IPS DF 6.9 (cell line): Measurements from ENCODE around the gene RPL10.
A peak's percentile ranks its signal among the peaks of the same experiment; 100 is the strongest.

Source experiments
- DNase-seq: peaks from one replicate; pipeline ENCODE4 v3.0.0-alpha.2; 2013; ENCODE audit warnings: low read depth, low spot score
- H3K27ac ChIP-seq: one replicate; pipeline ENCODE4 v1.5.1; 2013; ENCODE audit warnings: low read length, control low read depth
- H3K27me3 ChIP-seq: 2 replicates; pipeline ENCODE4 v1.6.1; 2013; ENCODE audit warnings: mild to moderate bottlenecking, low read length; ENCODE audit not compliant: control insufficient read depth, insufficient read depth
- H3K36me3 ChIP-seq: 2 replicates; pipeline ENCODE4 v1.6.1; 2013; ENCODE audit warnings: low read length; ENCODE audit not compliant: control insufficient read depth, insufficient read depth
- H3K4me1 ChIP-seq: 2 replicates; pipeline ENCODE4 v1.6.1; 2013; ENCODE audit warnings: low read length; ENCODE audit not compliant: control insufficient read depth, insufficient read depth
- H3K4me3 ChIP-seq: 2 replicates; pipeline ENCODE4 v1.5.1; 2013; ENCODE audit warnings: mild to moderate bottlenecking, low read length
- H3K9me3 ChIP-seq: 2 replicates; pipeline ENCODE4 v1.6.1; 2013; ENCODE audit warnings: low read length, inconsistent platforms; ENCODE audit not compliant: control insufficient read depth, insufficient read depth
- WGBS: extraction: QIAGEN DNeasy Blood & Tissue Kit; methylation state at CpG from one replicate; pipeline ENCODE4 v1.1.7; 2013; ENCODE audit warnings: mixed read lengths, missing lambda C conversion rate; ENCODE audit not compliant: insufficient read length, insufficient coverage; 5-methylcytosine and 5-hydroxymethylcytosine counted together

Gene RPL10

GRCh38 chrX:154397888-154398667 lies at the start of gene RPL10:
Gene RPL10, plus strand, starts transcription at chrX:154398377. Its CDS starts 143 bp downstream, at chrX:154398520.
- Histone ChIP-seq H3K27me3 (no peaks in the 10 kb centered on the region), H3K4me1 (peaks cover 3% of the 10 kb centered on the region; the same call in 1 of the 2 replicates), H3K36me3 (peaks cover 23% of the 10 kb centered on the region; the same call in 1 of the 2 replicates), H3K9me3 (no peaks in the 10 kb centered on the region), H3K4me3 (peak within 1 kb of the TSS; percentile 98), H3K27ac (no peak within 1 kb of the TSS)
- WGBS, result no CpG with 5 or more reads among the region's 69 CpGs
- no peak for DNase-seq

GRCh38 chrX:154348646-154349358 lies 49.4 kb upstream of the RPL10 start:
- Histone ChIP-seq H3K4me1 (no peaks in the 10 kb centered on the region), H3K4me3 (no peak overlapping the region), H3K27me3 (no peaks in the 10 kb centered on the region), H3K36me3 (peaks cover 49% of the 10 kb centered on the region), H3K9me3 (no peaks in the 10 kb centered on the region), H3K27ac (no peak overlapping the region)
- no CpG with 5 or more reads among the region's 24 CpGs for WGBS
- DNase-seq, result no peak

GRCh38 chrX:154349359-154349935 lies 48.7 kb upstream of the RPL10 start:
- DNase-seq, result no peak
- Histone ChIP-seq H3K36me3 (peaks cover 56% of the 10 kb centered on the region), H3K4me3 (no peak overlapping the region), H3K4me1 (no peaks in the 10 kb centered on the region), H3K27me3 (no peaks in the 10 kb centered on the region), H3K27ac (no peak overlapping the region), H3K9me3 (no peaks in the 10 kb centered on the region)
- WGBS, result no CpG with 5 or more reads among the region's 19 CpGs

- Histone ChIP-seq H3K27me3 (no peaks in the 10 kb centered on the region), H3K9me3 (no peaks in the 10 kb centered on the region), H3K4me1 (no peaks in the 10 kb centered on the region), H3K36me3 (peaks cover 61% of the 10 kb centered on the region), H3K4me3 (no peak overlapping the region), H3K27ac (no peak overlapping the region)
- WGBS, result no CpG with 5 or more reads among the region's 15 CpGs
- DNase-seq, result no peak
Measured at GRCh38 chrX:154349979-154350378, 48.2 kb upstream of the RPL10 start.

- Histone ChIP-seq H3K9me3 (no peaks in the 10 kb centered on the region), H3K27me3 (no peaks in the 10 kb centered on the region), H3K27ac (no peak overlapping the region), H3K4me3 (no peak overlapping the region), H3K4me1 (no peaks in the 10 kb centered on the region), H3K36me3 (peaks cover 67% of the 10 kb centered on the region)
- DNase-seq, result no peak
- WGBS, result no CpG with 5 or more reads among the region's 19 CpGs
Measured at GRCh38 chrX:154350429-154351182, 47.6 kb upstream of the RPL10 start.

- WGBS, result no CpG with 5 or more reads among the region's 30 CpGs
- no peaks in the 10 kb centered on the region for H3K9me3 ChIP-seq
- no peaks in the 10 kb centered on the region for H3K4me1 ChIP-seq
- H3K4me3 ChIP-seq, result no peak overlapping the region
- no peaks in the 10 kb centered on the region for H3K27me3 ChIP-seq
- no peak overlapping the region for H3K27ac ChIP-seq
- H3K36me3 ChIP-seq, result peaks cover 75% of the 10 kb centered on the region
- no peak for DNase-seq
Measured at GRCh38 chrX:154351183-154352011, 46.8 kb upstream of the RPL10 start.

- H3K9me3 ChIP-seq, result no peaks in the 10 kb centered on the region
- H3K27ac ChIP-seq, result no peak overlapping the region
- DNase-seq, result no peak
- no peaks in the 10 kb centered on the region for H3K27me3 ChIP-seq
- H3K4me3 ChIP-seq, result no peak overlapping the region
- peaks cover 81% of the 10 kb centered on the region for H3K36me3 ChIP-seq
- H3K4me1 ChIP-seq, result no peaks in the 10 kb centered on the region
- no CpG with 5 or more reads among the region's 14 CpGs for WGBS
Measured at GRCh38 chrX:154352012-154352401, 46.2 kb upstream of the RPL10 start.

GRCh38 chrX:154352466-154352865 lies 45.7 kb upstream of the RPL10 start:
- no CpG with 5 or more reads among the region's 13 CpGs for WGBS
- Histone ChIP-seq H3K9me3 (no peaks in the 10 kb centered on the region), H3K27ac (no peak overlapping the region), H3K4me1 (no peaks in the 10 kb centered on the region), H3K27me3 (no peaks in the 10 kb centered on the region), H3K4me3 (no peak overlapping the region), H3K36me3 (peaks cover 85% of the 10 kb centered on the region)
- no peak for DNase-seq

- Histone ChIP-seq H3K4me1 (no peaks in the 10 kb centered on the region), H3K27me3 (no peaks in the 10 kb centered on the region), H3K9me3 (no peaks in the 10 kb centered on the region), H3K4me3 (no peak overlapping the region), H3K36me3 (peaks cover 94% of the 10 kb centered on the region), H3K27ac (no peak overlapping the region)
- no peak for DNase-seq
- no CpG with 5 or more reads among the region's 24 CpGs for WGBS
Measured at GRCh38 chrX:154353172-154353843, 44.9 kb upstream of the RPL10 start.
